Naive thymus-derived CD4-positive, alpha-beta T cell (primary cell): ENCODE data around the gene PDE4DIP. TPM values are rescaled to one million over a fixed set of nuclear protein-coding genes. Genes with fewer than 3 reads are reported as not detected.
"Not testable (repeated sequence)": the region's sequence is repeated elsewhere in the genome, so short reads cannot be mapped to it uniquely, and the experiment has no call there.

Experiments used
- ATAC-seq: fragments of 150-1000 bp; cut with Tn5 transposase; 2 replicates; pipeline ENCODE4 v1.10.0; 2021; ENCODE audit warnings: mild to moderate bottlenecking, moderate library complexity
- CTCF ChIA-PET: fragments of 350-600 bp; sonication (Branson Sonifier 250); formaldehyde crosslinking; loops from one replicate; lab custom pipeline; 2021; ENCODE audit warnings: antibody characterized with exemption; lab: Charles Lee
- POLR2A ChIA-PET: fragments of 350-600 bp; sonication (Branson Sonifier 250); formaldehyde crosslinking; loops from one replicate; lab custom pipeline; 2021; ENCODE audit warnings: antibody characterized with exemption, inconsistent platforms; lab: Charles Lee
- DNase-seq, 9 donors: peaks; one replicate each; pipeline versions ENCODE4 v3.0.0 to v3.0.0-alpha.2; 2020 to 2022; ENCODE audit warnings: mixed read lengths in 1 of 9
- H3K27ac ChIP-seq: one replicate; pipeline ENCODE4 v1.7.0; 2013; ENCODE audit warnings: mild to moderate bottlenecking, low read depth, low read length, moderate library complexity
- H3K27me3 ChIP-seq, 2 donors: one replicate each; pipeline ENCODE4 v1.7.0; 2013; ENCODE audit warnings: low read length in 2 of 2, mild to moderate bottlenecking in 2 of 2, moderate library complexity in 2 of 2; ENCODE audit not compliant: control insufficient read depth in 2 of 2, insufficient read depth in 2 of 2
- H3K36me3 ChIP-seq, 3 experiments: 1 replicate in 2 of 3; 2 replicates in 1 of 3; pipeline ENCODE4 v1.7.0; 2013; ENCODE audit warnings: low read length in 3 of 3, mild to moderate bottlenecking in 3 of 3, moderate library complexity in 1 of 3; ENCODE audit not compliant: insufficient read depth in 3 of 3, control insufficient read depth in 2 of 3
- H3K4me1 ChIP-seq, 2 donors: one replicate each; pipeline ENCODE4 v1.7.0; 2013; ENCODE audit warnings: low read length in 2 of 2, mild to moderate bottlenecking in 2 of 2, moderate library complexity in 1 of 2; ENCODE audit not compliant: control insufficient read depth in 2 of 2, insufficient read depth in 2 of 2
- H3K4me3 ChIP-seq: 2 replicates; pipeline ENCODE4 v1.7.0; 2013; ENCODE audit warnings: mild to moderate bottlenecking, low read length
- H3K9me3 ChIP-seq, 3 experiments: 1 replicate in 2 of 3; 2 replicates in 1 of 3; pipeline ENCODE4 v1.7.0; 2013; ENCODE audit warnings: low read length in 3 of 3; ENCODE audit not compliant: control insufficient read depth in 2 of 3
- H3K27ac Mint-ChIP-seq, 9 donors: one replicate each; pipeline ENCODE4 v1.8.0; 2020 to 2022; ENCODE audit warnings: mixed read lengths in 9 of 9, mild to moderate bottlenecking in 8 of 9, moderate library complexity in 5 of 9, inconsistent platforms in 2 of 9
- H3K27me3 Mint-ChIP-seq, 5 donors: one replicate each; pipeline ENCODE4 v1.8.0; 2021 to 2022; ENCODE audit warnings: mixed read lengths in 5 of 5, mild to moderate bottlenecking in 1 of 5
- H3K36me3 Mint-ChIP-seq, 5 donors: one replicate each; pipeline ENCODE4 v1.8.0; 2020 to 2022; ENCODE audit warnings: mixed read lengths in 5 of 5, mild to moderate bottlenecking in 3 of 5, inconsistent platforms in 1 of 5
- H3K4me1 Mint-ChIP-seq, 7 donors: one replicate each; pipeline ENCODE4 v1.8.0; 2020 to 2022; ENCODE audit warnings: mixed read lengths in 7 of 7, mild to moderate bottlenecking in 3 of 7, inconsistent platforms in 1 of 7
- H3K4me3 Mint-ChIP-seq, 10 donors: one replicate each; pipeline ENCODE4 v1.8.0; 2020 to 2022; ENCODE audit warnings: mild to moderate bottlenecking in 10 of 10, mixed read lengths in 10 of 10, moderate library complexity in 6 of 10, inconsistent platforms in 2 of 10
- H3K9me3 Mint-ChIP-seq, 11 donors: one replicate each; pipeline ENCODE4 v1.8.0; 2020 to 2022; ENCODE audit warnings: mixed read lengths in 11 of 11, mild to moderate bottlenecking in 4 of 11, inconsistent platforms in 1 of 11, moderate library complexity in 1 of 11
- intact Hi-C, 2 donors: fragments of 100-400 bp; cut with micrococcal nuclease; formaldehyde crosslinking; loops; one replicate each; pipeline ENCODE4 v1.15.1; 2023
- polyA plus RNA-seq, 2 donors: library from polyadenylated mRNA; unstranded; fragments of 300-500 nt; fragmentation: Illumina TruSeq; gene quantifications; one replicate each; pipeline ENCODE4 v1.2.3, GENCODE V29; 2021
- total RNA-seq, 6 experiments: library from RNA in 5 of 6; stranded (reverse) in 5 of 6; gene quantifications; 1 replicate in 5 of 6; 2 replicates in 1 of 6; pipeline ENCODE4 v1.2.3 and lab custom pipeline; 2021 to 2026

Gene PDE4DIP
- total and polyA plus RNA-seq, 7 experiments from 2014 or later: 14.5 to 73.9 (median 40.3) TPM

DNA sequence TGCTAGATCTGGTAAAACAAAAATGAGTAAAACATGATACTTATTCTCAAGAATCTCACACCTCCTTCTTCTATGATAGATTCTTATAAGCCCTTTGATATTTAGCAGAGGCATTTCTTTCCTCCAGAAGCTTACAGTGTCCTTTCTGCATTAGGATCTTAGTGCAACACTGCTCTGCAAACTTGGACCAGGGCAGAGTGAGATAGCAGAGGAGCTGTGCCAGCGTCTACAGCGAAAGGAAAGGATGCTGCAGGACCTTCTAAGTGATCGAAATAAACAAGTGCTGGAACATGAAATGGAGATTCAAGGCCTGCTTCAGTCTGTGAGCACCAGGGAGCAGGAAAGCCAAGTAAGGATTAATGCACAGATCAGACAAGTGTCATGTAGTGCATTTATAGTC lies 124.5 kb downstream of the PDE4DIP start:
- H3K9me3 ChIP-seq, ATAC-seq, intact Hi-C loops, H3K9me3 Mint-ChIP-seq, H3K27ac Mint-ChIP-seq, POLR2A ChIA-PET, H3K36me3 ChIP-seq, H3K4me3 Mint-ChIP-seq, H3K27me3 Mint-ChIP-seq, DNase-seq, H3K27ac ChIP-seq, H3K4me3 ChIP-seq, CTCF ChIA-PET, H3K4me1 Mint-ChIP-seq, H3K27me3 ChIP-seq, H3K36me3 Mint-ChIP-seq, H3K4me1 ChIP-seq: not testable (repeated sequence)

DNA sequence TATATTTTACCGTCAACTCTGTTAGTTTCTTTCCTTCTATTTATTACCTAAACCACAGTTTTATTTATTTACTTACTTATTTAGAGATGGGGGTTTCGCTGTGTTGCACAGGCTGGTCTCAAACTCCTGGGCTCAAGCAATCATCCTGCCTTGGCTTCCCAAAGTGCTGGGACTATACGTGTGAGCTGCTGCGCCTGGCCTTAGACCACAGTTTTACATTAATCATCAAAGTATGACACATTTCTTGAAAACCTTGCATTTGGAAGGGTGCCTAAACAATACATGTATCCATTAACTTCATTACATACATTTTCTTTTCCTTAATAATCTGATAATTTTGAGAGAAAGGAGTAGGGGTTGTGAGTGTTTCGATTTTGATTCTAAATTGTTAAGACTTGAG lies 124.9 kb downstream of the PDE4DIP start:
- H3K27me3 Mint-ChIP-seq, CTCF ChIA-PET, DNase-seq, H3K36me3 ChIP-seq, H3K4me1 Mint-ChIP-seq, H3K4me3 ChIP-seq, ATAC-seq, intact Hi-C loops, H3K4me3 Mint-ChIP-seq, H3K27me3 ChIP-seq, H3K4me1 ChIP-seq, H3K9me3 ChIP-seq, H3K27ac ChIP-seq, H3K9me3 Mint-ChIP-seq, H3K36me3 Mint-ChIP-seq, H3K27ac Mint-ChIP-seq, POLR2A ChIA-PET: not testable (repeated sequence)

DNA sequence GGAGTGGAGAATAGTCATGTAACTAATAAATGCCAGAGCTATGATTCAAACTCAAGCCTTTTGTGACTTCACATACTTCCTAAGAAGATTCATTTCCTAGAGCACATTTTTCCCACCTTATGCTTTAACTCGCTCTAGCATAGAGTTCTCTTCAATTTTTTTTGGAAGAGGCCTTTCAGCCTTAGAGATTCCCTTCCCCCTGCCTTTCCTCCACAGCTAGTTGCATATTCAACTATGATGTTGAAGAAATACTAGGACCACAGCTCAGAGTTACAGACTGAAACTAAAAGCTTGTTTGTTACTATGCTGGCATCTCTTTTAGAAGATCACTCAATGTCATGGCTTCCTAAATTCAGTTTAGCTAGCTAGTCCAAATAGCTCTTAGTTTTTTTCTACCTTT lies 131.2 kb downstream of the PDE4DIP start:
- H3K4me3 ChIP-seq, H3K9me3 ChIP-seq, CTCF ChIA-PET, H3K27me3 Mint-ChIP-seq, H3K27me3 ChIP-seq, DNase-seq, H3K4me1 ChIP-seq, H3K9me3 Mint-ChIP-seq, H3K27ac ChIP-seq, ATAC-seq, intact Hi-C loops, POLR2A ChIA-PET: not testable (repeated sequence)
- peaks cover 7 to 21% (median 13%) of the 10 kb centered on the region in 7 donors for H3K4me1 Mint-ChIP-seq
- H3K36me3 Mint-ChIP-seq: peaks cover 10 to 32% (median 26%) of the 10 kb centered on the region in 5 donors
- peaks cover 0 to 28% (median 9%) of the 10 kb centered on the region in 3 experiments for H3K36me3 ChIP-seq
- peak overlapping the region; percentile 67 to 92 (median 85) for H3K27ac Mint-ChIP-seq
- peak overlapping the region; percentile 19 to 78 (median 56) for H3K4me3 Mint-ChIP-seq

DNA sequence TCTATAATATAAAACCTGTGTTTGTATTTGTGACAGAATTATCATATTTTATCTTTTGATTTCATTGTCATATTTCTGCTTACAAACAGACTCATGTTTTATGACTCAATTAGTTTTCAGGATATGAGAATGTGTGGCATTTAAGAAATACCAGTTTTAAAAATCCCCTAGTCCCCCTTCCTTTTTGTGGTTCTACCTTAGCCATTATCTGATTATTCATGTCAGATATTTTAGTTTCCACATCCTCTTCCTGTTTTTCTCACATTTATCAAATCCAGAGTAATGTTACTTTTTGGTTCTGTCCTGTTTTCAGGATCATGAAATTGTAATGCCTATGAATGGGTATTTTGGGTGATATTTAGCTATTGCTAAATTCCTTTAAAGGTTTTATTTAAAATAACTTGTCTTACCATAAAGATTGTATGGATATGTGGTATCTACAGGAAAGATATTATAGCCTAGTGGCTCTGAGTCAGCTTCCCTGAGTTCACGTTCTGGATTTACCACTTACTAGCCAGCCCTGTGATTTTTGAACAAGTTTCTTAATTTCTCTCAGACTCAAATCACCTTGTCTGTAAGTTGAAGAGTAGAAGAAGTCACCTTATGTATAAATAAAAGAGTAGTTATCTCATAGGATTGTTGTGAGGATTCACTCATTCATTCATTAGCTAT lies 131.8 kb downstream of the PDE4DIP start:
- H3K36me3 ChIP-seq: peaks cover 0 to 31% (median 12%) of the 10 kb centered on the region in 3 experiments
- peak in 2 of 9 donors; percentile 5 to 14 for DNase-seq
- H3K27ac ChIP-seq, H3K9me3 Mint-ChIP-seq, H3K4me1 ChIP-seq, H3K9me3 ChIP-seq, intact Hi-C loops, H3K27me3 Mint-ChIP-seq, POLR2A ChIA-PET, CTCF ChIA-PET, H3K4me3 ChIP-seq, H3K27me3 ChIP-seq: not testable (repeated sequence)
- Mint-ChIP-seq H3K4me3 (peak overlapping the region in 7 of 10 donors; percentile 50 to 78 (median 60)), H3K4me1 (peaks cover 7 to 21% (median 13%) of the 10 kb centered on the region in 7 donors), H3K27ac (peak overlapping the region in 6 of 9 donors; percentile 67 to 92 (median 86)), H3K36me3 (peaks cover 15 to 37% (median 31%) of the 10 kb centered on the region in 5 donors)
- peak; percentile 78 for ATAC-seq

DNA sequence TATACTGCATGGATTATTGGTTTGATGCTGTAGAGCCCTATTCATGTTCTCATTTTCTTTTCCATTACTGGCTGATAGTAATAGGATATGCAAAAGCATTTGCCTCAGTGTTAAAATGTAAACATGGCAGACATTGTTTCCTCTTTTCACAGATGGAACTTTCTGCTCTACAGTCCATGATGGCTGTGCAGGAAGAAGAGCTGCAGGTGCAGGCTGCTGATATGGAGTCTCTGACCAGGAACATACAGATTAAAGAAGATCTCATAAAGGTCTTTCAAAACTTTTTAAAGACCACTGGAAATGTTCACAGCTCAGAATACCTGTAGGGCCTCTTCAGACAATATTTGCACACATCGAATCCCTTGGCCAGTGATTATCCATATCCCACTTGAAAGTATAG lies 133.6 kb downstream of the PDE4DIP start:
- H3K4me3 Mint-ChIP-seq, H3K4me3 ChIP-seq, H3K27ac ChIP-seq, H3K9me3 ChIP-seq, CTCF ChIA-PET, intact Hi-C loops, ATAC-seq, POLR2A ChIA-PET, H3K9me3 Mint-ChIP-seq, H3K27me3 ChIP-seq, DNase-seq, H3K4me1 ChIP-seq, H3K27me3 Mint-ChIP-seq: not testable (repeated sequence)
- peaks cover 0 to 37% (median 16%) of the 10 kb centered on the region in 3 experiments for H3K36me3 ChIP-seq
- Mint-ChIP-seq H3K27ac (peak overlapping the region in 4 of 9 donors; percentile 1 to 69 (median 28)), H3K36me3 (peaks cover 17 to 53% (median 39%) of the 10 kb centered on the region in 5 donors), H3K4me1 (peaks cover 7 to 21% (median 13%) of the 10 kb centered on the region in 7 donors)

DNA sequence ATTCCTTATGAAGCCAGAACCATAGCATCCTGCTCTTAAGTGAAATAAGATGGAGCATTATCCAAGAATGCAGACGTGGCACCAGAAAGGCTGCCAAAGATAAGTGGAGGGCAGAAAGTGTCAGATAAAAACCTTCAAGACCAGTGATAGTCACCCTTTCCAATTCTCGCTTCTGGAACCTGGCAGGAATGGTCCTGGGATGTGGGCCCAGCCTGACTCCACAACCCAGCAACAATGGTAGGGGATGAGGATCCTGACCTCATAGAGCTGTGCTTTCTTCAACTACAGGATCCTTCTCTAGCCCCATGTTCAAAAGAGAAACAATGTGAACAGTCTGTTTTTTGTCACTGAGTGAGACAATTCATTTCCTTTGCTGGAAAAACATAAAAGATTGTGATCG lies 145.2 kb downstream of the PDE4DIP start:
- H3K9me3 ChIP-seq, DNase-seq, H3K27ac Mint-ChIP-seq, H3K36me3 ChIP-seq, H3K4me3 Mint-ChIP-seq, CTCF ChIA-PET, H3K27me3 ChIP-seq, intact Hi-C loops, POLR2A ChIA-PET, H3K4me3 ChIP-seq, H3K36me3 Mint-ChIP-seq, ATAC-seq, H3K4me1 ChIP-seq, H3K9me3 Mint-ChIP-seq, H3K27ac ChIP-seq: not testable (repeated sequence)
- Mint-ChIP-seq H3K27me3 (peaks cover 0 to 11% (median 0%) of the 10 kb centered on the region in 5 donors), H3K4me1 (peaks cover 0 to 10% (median 0%) of the 10 kb centered on the region in 7 donors)

DNA sequence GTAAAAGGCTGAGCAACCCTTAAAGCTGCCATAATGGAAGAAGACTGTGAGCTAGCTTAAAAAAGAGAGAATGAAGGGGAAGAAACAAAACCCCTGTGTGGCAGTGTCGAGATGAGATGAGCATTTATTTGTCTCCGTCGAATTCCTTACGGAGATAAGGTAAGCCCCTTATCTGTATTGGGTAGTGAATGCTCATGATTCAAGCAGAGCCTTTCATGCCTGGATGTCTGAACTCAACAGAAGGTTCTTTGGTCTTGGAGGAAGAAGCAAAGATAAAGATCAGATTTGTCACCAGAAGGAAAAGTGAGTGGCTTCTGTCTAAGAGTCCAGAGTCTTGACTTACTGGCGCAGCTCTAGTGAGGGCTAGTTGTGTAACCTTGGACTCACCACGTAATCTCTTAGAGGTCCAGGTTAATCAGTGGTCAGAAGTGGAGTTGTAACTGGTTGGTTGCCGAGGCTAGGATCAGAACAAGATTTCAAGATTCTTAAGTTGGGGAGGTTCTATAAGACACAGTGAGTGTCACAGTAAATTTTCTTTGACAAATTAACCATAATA lies 146.1 kb downstream of the PDE4DIP start:
- POLR2A ChIA-PET, H3K4me1 ChIP-seq, H3K36me3 ChIP-seq, H3K27ac ChIP-seq, H3K9me3 Mint-ChIP-seq, intact Hi-C loops, ATAC-seq, H3K9me3 ChIP-seq, H3K4me3 Mint-ChIP-seq, H3K36me3 Mint-ChIP-seq, CTCF ChIA-PET, H3K4me1 Mint-ChIP-seq, H3K27ac Mint-ChIP-seq, H3K27me3 ChIP-seq, H3K4me3 ChIP-seq, DNase-seq: not testable (repeated sequence)
- peaks cover 0 to 11% (median 0%) of the 10 kb centered on the region in 5 donors for H3K27me3 Mint-ChIP-seq
